Measurements from ENCODE around the gene RUFY4.

- TF ChIP-seq CTCF (IDR thresholded peaks at IDR 0.05) (no peak), REST (IDR thresholded peaks at IDR 0.05) (no peak), BHLHE40 (IDR thresholded peaks at IDR 0.05; ENCODE audit: low read depth, low read length) (no peak), HES2 (IDR thresholded peaks at IDR 0.05) (no peak), JUNB (IDR thresholded peaks at IDR 0.05) (no peak)
Measured at GRCh38 chr2:218024336-218024735, 44.7 kb upstream of the RUFY4 start.

Data from A549 (cell line).